Upper lobe of left lung (tissue), 6 donors: Measurements from ENCODE around the gene CSGALNACT2. TPM values are rescaled to one million over a fixed set of nuclear protein-coding genes. Genes with fewer than 3 reads are reported as not detected.

Experiments used
- ATAC-seq, 2 donors: fragments of 200-7000 bp; cut with Tn5 transposase; one replicate each; pipeline ENCODE4 v1.9.1; 2022; ENCODE audit warnings: mild to moderate bottlenecking in 2 of 2, moderate library complexity in 2 of 2; ENCODE audit not compliant: low FRiP score in 2 of 2
- DNase-seq, 2 donors: peaks; one replicate each; pipeline ENCODE4 v3.0.0-alpha.2; 2019 to 2020
- H3K27ac ChIP-seq, 4 donors: fragments of 200-600 bp; sonication (generic); one replicate each; pipeline ENCODE4 v1.5.1; 2016 to 2019
- H3K27me3 ChIP-seq, 4 donors: fragments of 200-600 bp; sonication (generic); one replicate each; pipeline ENCODE4 v1.5.1; 2017 to 2019
- H3K36me3 ChIP-seq, 4 donors: fragments of 200-600 bp; sonication (generic); one replicate each; pipeline ENCODE4 v1.5.1; 2016 to 2019
- H3K4me1 ChIP-seq, 4 donors: fragments of 200-600 bp; sonication (generic); one replicate each; pipeline ENCODE4 v1.5.1; 2018 to 2019
- H3K4me3 ChIP-seq, 4 donors: fragments of 200-600 bp; sonication (generic); one replicate each; pipeline ENCODE4 v1.5.1; 2017 to 2019; ENCODE audit warnings: mild to moderate bottlenecking in 2 of 4, moderate library complexity in 1 of 4
- H3K9me3 ChIP-seq, 4 donors: fragments of 200-600 bp; sonication (generic); one replicate each; pipeline ENCODE4 v1.5.1; 2018 to 2019
- CTCF ChIP-seq, 6 experiments: fragments of 450-650 bp in 4 of 6; fragments of 200-600 bp in 2 of 6; sonication (generic) in 2 of 6; IDR thresholded peaks; one replicate each; pipeline ENCODE4 v1.5.1; 2016 to 2019; ENCODE audit warnings: antibody characterized with exemption in 6 of 6
- EP300 ChIP-seq, 4 donors: sonication (generic); formaldehyde crosslinking; IDR thresholded peaks; one replicate each; pipeline ENCODE4 v1.5.1; 2017; ENCODE audit warnings: antibody characterized with exemption in 4 of 4, control low read depth in 2 of 4
- POLR2A ChIP-seq, 4 donors: fragments of 450-650 bp; IDR thresholded peaks; one replicate each; pipeline ENCODE4 v1.5.1; 2016 to 2017; ENCODE audit warnings: antibody characterized with exemption in 4 of 4, mild to moderate bottlenecking in 2 of 4
- POLR2AphosphoS5 ChIP-seq, 2 donors: sonication (generic); formaldehyde crosslinking; IDR thresholded peaks; one replicate each; pipeline ENCODE4 v1.5.1; 2017; ENCODE audit warnings: antibody characterized with exemption in 2 of 2
- WGBS, 2 donors: methylation state at CpG; one replicate each; pipeline ENCODE4 v1.1.5; 2017 to 2018; 5-methylcytosine and 5-hydroxymethylcytosine counted together
- total RNA-seq, 6 donors: library from RNA; depleted of rRNA in 4 of 6; stranded (reverse); fragments of >200 nt in 4 of 6; gene quantifications; one replicate each; pipeline versions ENCODE4 v1.1.0 to v1.2.1, GENCODE V29; 2016 to 2021
- donor health status: DM: no; HTN: no; CAD: no; lungs with moderate emphysema.
- donor health status: DM: no; HTN: yes; CAD: no; lungs with severe emphysema.

Gene CSGALNACT2
- total RNA-seq, 6 donors from 2014 or later = 30.5 to 47.1 (median 35.1) TPM

GRCh38 chr10:43121444-43121843 lies 16.8 kb upstream of the CSGALNACT2 start:
- Histone ChIP-seq H3K4me3 (no peak overlapping the region), H3K36me3 (no peaks in the 10 kb centered on the region), H3K27me3 (no peaks in the 10 kb centered on the region), H3K9me3 (no peaks in the 10 kb centered on the region), H3K4me1 (peaks cover 0 to 17% (median 8%) of the 10 kb centered on the region in 4 donors), H3K27ac (peak overlapping the region in 3 of 4 donors; percentile 28 to 48 (median 32))
- WGBS, 2 donors = 67 to 78% methylated on average over 1 of the region's 1 CpG
- no peak for TF ChIP-seq CTCF (IDR thresholded peaks at IDR 0.05)
- TF ChIP-seq EP300 (IDR thresholded peaks at IDR 0.05) = no peak
- no peak for TF ChIP-seq POLR2AphosphoS5 (IDR thresholded peaks at IDR 0.05)
- no peak for TF ChIP-seq POLR2A (IDR thresholded peaks at IDR 0.05)
- no peak for ATAC-seq
- DNase-seq = peak in 1 of 2 donors; percentile 49

- H3K27ac ChIP-seq = no peak overlapping the region
- WGBS, 2 donors = 84 to 100% methylated on average over 4 of the region's 4 CpGs
- TF ChIP-seq POLR2AphosphoS5 (IDR thresholded peaks at IDR 0.05) = no peak
- no peak for TF ChIP-seq POLR2A (IDR thresholded peaks at IDR 0.05)
- TF ChIP-seq CTCF (IDR thresholded peaks at IDR 0.05) = no peak
- TF ChIP-seq EP300 (IDR thresholded peaks at IDR 0.05) = no peak
- H3K4me1 ChIP-seq = peaks cover 0 to 17% (median 9%) of the 10 kb centered on the region in 4 donors
- H3K27me3 ChIP-seq = no peaks in the 10 kb centered on the region
- DNase-seq = no peak
- no peaks in the 10 kb centered on the region for H3K9me3 ChIP-seq
- H3K4me3 ChIP-seq = no peak overlapping the region
- ATAC-seq = no peak
- no peaks in the 10 kb centered on the region for H3K36me3 ChIP-seq
Measured at GRCh38 chr10:43122096-43122495, 16.1 kb upstream of the CSGALNACT2 start.

GRCh38 chr10:43122826-43123225 lies 15.4 kb upstream of the CSGALNACT2 start:
- H3K9me3 ChIP-seq = no peaks in the 10 kb centered on the region
- no peak overlapping the region for H3K27ac ChIP-seq
- no peaks in the 10 kb centered on the region for H3K36me3 ChIP-seq
- DNase-seq = no peak
- WGBS, 2 donors = 93 to 95% methylated on average over 7 of the region's 7 CpGs
- H3K4me3 ChIP-seq = no peak overlapping the region
- no peaks in the 10 kb centered on the region for H3K27me3 ChIP-seq
- TF ChIP-seq POLR2AphosphoS5 (IDR thresholded peaks at IDR 0.05) = no peak
- no peak for ATAC-seq
- H3K4me1 ChIP-seq = peaks cover 0 to 17% (median 9%) of the 10 kb centered on the region in 4 donors

DNA sequence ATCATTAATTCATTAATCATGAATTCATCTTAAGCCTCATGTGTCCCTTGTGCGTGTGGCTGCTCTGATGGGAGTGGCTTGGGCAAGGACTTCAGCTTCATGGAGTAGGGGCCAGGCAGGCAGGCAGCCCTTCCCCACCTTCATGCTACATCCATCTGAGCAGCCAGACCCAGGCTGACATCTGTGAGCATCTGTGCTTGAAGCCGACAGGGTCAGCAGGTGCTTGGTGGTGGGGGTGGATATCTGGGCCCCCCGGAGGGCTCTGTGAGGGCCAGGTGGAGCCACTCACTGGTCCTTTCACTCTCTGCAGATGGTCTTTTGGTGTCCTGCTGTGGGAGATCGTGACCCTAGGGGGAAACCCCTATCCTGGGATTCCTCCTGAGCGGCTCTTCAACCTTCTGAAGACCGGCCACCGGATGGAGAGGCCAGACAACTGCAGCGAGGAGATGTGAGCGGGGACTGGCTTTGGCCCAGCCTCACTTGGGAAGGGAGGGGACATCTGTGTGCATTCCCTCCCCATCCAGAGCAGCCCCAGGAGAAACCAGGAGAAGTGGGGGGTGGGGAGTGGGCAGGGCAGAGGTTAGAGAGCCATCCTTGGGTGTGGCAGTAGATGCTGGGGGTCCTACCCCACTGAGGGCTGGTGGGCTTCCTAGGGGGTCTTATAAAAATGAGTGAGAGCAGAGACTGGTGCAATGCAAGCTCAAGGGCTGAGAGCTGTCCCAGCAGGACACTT lies 14.7 kb upstream of the CSGALNACT2 start:
- Histone ChIP-seq H3K27me3 (no peaks in the 10 kb centered on the region), H3K4me1 (peaks cover 0 to 17% (median 9%) of the 10 kb centered on the region in 4 donors), H3K4me3 (no peak overlapping the region), H3K36me3 (no peaks in the 10 kb centered on the region), H3K27ac (no peak overlapping the region), H3K9me3 (no peaks in the 10 kb centered on the region)
- TF ChIP-seq CTCF (IDR thresholded peaks at IDR 0.05) = no peak
- TF ChIP-seq POLR2A (IDR thresholded peaks at IDR 0.05) = no peak
- TF ChIP-seq EP300 (IDR thresholded peaks at IDR 0.05) = no peak
- no peak for TF ChIP-seq POLR2AphosphoS5 (IDR thresholded peaks at IDR 0.05)
- DNase-seq = no peak
- no peak for ATAC-seq
- 87 to 95% methylated on average over 4 to 9 of the region's 9 CpGs for WGBS, 2 donors

GRCh38 chr10:43124094-43124521 lies 14.1 kb upstream of the CSGALNACT2 start:
- Histone ChIP-seq H3K27me3 (no peaks in the 10 kb centered on the region), H3K36me3 (no peaks in the 10 kb centered on the region), H3K4me1 (peaks cover 2 to 19% (median 11%) of the 10 kb centered on the region in 4 donors), H3K27ac (no peak overlapping the region), H3K9me3 (no peaks in the 10 kb centered on the region), H3K4me3 (no peak overlapping the region)
- ATAC-seq (no peak), DNase-seq (no peak)
- TF ChIP-seq EP300 (IDR thresholded peaks at IDR 0.05) (no peak), POLR2AphosphoS5 (IDR thresholded peaks at IDR 0.05) (no peak), POLR2A (IDR thresholded peaks at IDR 0.05) (no peak), CTCF (IDR thresholded peaks at IDR 0.05) (no peak)
- 76 to 79% methylated on average over 1 to 6 of the region's 6 CpGs for WGBS, 2 donors
